ENCODE data around the gene FLT1.

FLT1 gene

GRCh38 chr13:28485996-28486543 is 8.9 kb downstream of the FLT1 start:
- DNase-seq = no peak

GRCh38 chr13:28485551-28485950 is 9.4 kb downstream of the FLT1 start:
- no peak for DNase-seq

GRCh38 chr13:28485097-28485496 is 9.8 kb downstream of the FLT1 start:
- DNase-seq = no peak

GRCh38 chr13:28483313-28483931 is 11.5 kb downstream of the FLT1 start:
- no peak for DNase-seq

- no peak for DNase-seq
These were observed 15.9 kb downstream of the FLT1 start for GRCh38 chr13:28479005-28479404.

- no peak for DNase-seq
These were observed 16.8 kb downstream of the FLT1 start for GRCh38 chr13:28478127-28478526.

GRCh38 chr13:28477709-28477973 is 17.3 kb downstream of the FLT1 start:
- no peak for DNase-seq

- DNase-seq = no peak
These were observed 17.8 kb downstream of the FLT1 start for GRCh38 chr13:28476919-28477708.

GRCh38 chr13:28475916-28476725 is 18.8 kb downstream of the FLT1 start:
- no peak for DNase-seq

- DNase-seq = no peak
These were observed 20.3 kb downstream of the FLT1 start for GRCh38 chr13:28474491-28475134.

- DNase-seq = no peak
These were observed 21.9 kb downstream of the FLT1 start for GRCh38 chr13:28473044-28473443.

- no peak for DNase-seq
These were observed 23.5 kb downstream of the FLT1 start for GRCh38 chr13:28471421-28471820.

- no peak for DNase-seq
These were observed 24.6 kb downstream of the FLT1 start for GRCh38 chr13:28470296-28470695.

GRCh38 chr13:28469316-28469715 is 25.6 kb downstream of the FLT1 start:
- no peak for DNase-seq

- no peak for DNase-seq
These were observed 26.7 kb downstream of the FLT1 start for GRCh38 chr13:28468023-28468915.

- DNase-seq = no peak
These were observed 27.9 kb downstream of the FLT1 start for GRCh38 chr13:28467034-28467433.

- no peak for DNase-seq
These were observed 28.8 kb downstream of the FLT1 start for GRCh38 chr13:28466151-28466550.

GRCh38 chr13:28464861-28465460 is 30.0 kb downstream of the FLT1 start:
- DNase-seq = no peak

- no peak for DNase-seq
These were observed 31.4 kb downstream of the FLT1 start for GRCh38 chr13:28463481-28463880.

- DNase-seq = no peak
These were observed 35.0 kb downstream of the FLT1 start for GRCh38 chr13:28459911-28460310.

- no peak for DNase-seq
These were observed 36.3 kb downstream of the FLT1 start for GRCh38 chr13:28458608-28459007.

GRCh38 chr13:28458051-28458450 is 36.9 kb downstream of the FLT1 start:
- DNase-seq = no peak
